Measurements from ENCODE around the gene CAD.

- TF ChIP-seq GATA3 (IDR thresholded peaks at IDR 0.05; ENCODE audit: low read depth, low read length) (no peak), GATA2 (IDR thresholded peaks at IDR 0.05; ENCODE audit: low read depth, low read length) (no peak)
Measured at GRCh38 chr2:27240406-27240805, 23.2 kb downstream of the CAD start.

All from SH-SY5Y (cell line).